Fibroblast of lung (primary cell): ENCODE measurements around the gene PRR19.

Experiments used
- EZH2 ChIP-seq: IDR thresholded peaks from 2 replicates; pipeline ENCODE4 v1.5.1; 2012; ENCODE audit warnings: low read length, control low read depth, mild to moderate bottlenecking; ENCODE audit errors: missing control alignments
- TF ChIP-seq, protein P1 (sequence below), 2 donors: IDR thresholded peaks in 1 of 2; conservative IDR thresholded peaks in 1 of 2; 1 replicate in 1 of 2; 2 replicates in 1 of 2; pipeline ENCODE4 v1.5.1; 2011 to 2012; ENCODE audit warnings: low read length in 2 of 2, control low read depth in 1 of 2, inconsistent platforms in 1 of 2, low read depth in 1 of 2, mild to moderate bottlenecking in 1 of 2

DNA sequence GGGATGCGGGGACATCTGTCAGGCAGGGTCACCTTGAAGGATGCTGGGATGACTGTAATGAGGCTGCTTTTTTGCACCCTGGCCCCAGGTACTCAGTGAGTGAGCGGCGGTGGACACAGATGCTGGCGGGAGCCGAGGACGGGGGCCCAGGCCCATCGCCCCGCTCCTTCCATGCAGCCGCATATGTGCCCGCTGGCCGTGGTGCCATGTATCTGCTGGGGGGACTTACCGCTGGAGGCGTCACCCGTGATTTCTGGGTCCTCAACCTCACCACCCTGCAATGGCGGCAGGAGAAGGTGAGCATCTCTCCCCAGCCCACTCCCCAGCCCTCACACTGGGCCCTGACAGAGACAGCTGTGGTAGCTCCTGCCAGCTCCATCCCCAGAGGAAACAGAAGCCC is 54.8 kb downstream of the PRR19 start:
- TF ChIP-seq, protein P1, sequence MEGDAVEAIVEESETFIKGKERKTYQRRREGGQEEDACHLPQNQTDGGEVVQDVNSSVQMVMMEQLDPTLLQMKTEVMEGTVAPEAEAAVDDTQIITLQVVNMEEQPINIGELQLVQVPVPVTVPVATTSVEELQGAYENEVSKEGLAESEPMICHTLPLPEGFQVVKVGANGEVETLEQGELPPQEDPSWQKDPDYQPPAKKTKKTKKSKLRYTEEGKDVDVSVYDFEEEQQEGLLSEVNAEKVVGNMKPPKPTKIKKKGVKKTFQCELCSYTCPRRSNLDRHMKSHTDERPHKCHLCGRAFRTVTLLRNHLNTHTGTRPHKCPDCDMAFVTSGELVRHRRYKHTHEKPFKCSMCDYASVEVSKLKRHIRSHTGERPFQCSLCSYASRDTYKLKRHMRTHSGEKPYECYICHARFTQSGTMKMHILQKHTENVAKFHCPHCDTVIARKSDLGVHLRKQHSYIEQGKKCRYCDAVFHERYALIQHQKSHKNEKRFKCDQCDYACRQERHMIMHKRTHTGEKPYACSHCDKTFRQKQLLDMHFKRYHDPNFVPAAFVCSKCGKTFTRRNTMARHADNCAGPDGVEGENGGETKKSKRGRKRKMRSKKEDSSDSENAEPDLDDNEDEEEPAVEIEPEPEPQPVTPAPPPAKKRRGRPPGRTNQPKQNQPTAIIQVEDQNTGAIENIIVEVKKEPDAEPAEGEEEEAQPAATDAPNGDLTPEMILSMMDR (conservative IDR thresholded peaks at IDR 0.05 in 1 of 2, IDR thresholded peaks at IDR 0.05 in 1 of 2; ENCODE audit: low read depth in 1 of 2, low read length in 2 of 2), result no peak
- no peak for TF ChIP-seq EZH2
